ENCODE measurements around the gene SLC30A2. TPM values are rescaled to one million over a fixed set of nuclear protein-coding genes. Genes with fewer than 3 reads are reported as not detected.

SLC30A2 gene
- polyA plus RNA-seq, 2 of the 4 experiments (the other 2 are of a cell fraction): not detected

GRCh38 chr1:26009796-26010447, 36.0 kb downstream of the SLC30A2 start:
- Histone ChIP-seq H3K4me3 (no peak overlapping the region), H3K27ac (no peak overlapping the region), H3K9me3 (no peaks in the 10 kb centered on the region), H3K4me2 (no peak overlapping the region), H3K4me1 (peaks cover 7% of the 10 kb centered on the region; the same call in 1 of the 3 replicates)
- no peak for FAIRE-seq
- ATAC-seq: peak; percentile 54 to 76; a peak in 5 of 6 replicates
- TF ChIP-seq E2F6 (IDR thresholded peaks at IDR 0.05; ENCODE audit: borderline replicate concordance, low read depth) (no peak), NR3C1 (IDR thresholded peaks at IDR 0.05) (no peak), SREBF2 (IDR thresholded peaks at IDR 0.05) (no peak), POLR2A (IDR thresholded peaks at IDR 0.05; ENCODE audit: low read length) (no peak), RAD21 (conservative IDR thresholded peaks at IDR 0.05 in 1 of 2, IDR thresholded peaks at IDR 0.05 in 1 of 2) (peak in 1 of 2 experiments; percentile 29; a peak in 1 of 5 replicates), CHD4 (IDR thresholded peaks at IDR 0.05; ENCODE audit: borderline replicate concordance) (no peak), GATA3 (IDR thresholded peaks at IDR 0.05; ENCODE audit: borderline replicate concordance) (no peak), HDAC2 (IDR thresholded peaks at IDR 0.05) (no peak)
- CTCF ChIA-PET: interaction anchor here (1.7 to 2.4 kb wide), 2 partner anchors 10 to 114 kb away, joined by 5 to 8 read pairs; no protein-coding TSS in a partner anchor
- WGBS (ENCODE audit: missing lambda C conversion rate): 80% methylated on average over 6 of the region's 6 CpGs
- POLR2A ChIA-PET: no interaction called here
- DNase-seq (ENCODE audit: low read depth in 1 of 2, low spot score in 1 of 2): peak in 1 of 2 experiments; percentile 48

GRCh38 chr1:26006710-26007109, 39.2 kb downstream of the SLC30A2 start:
- ChIA-PET POLR2A (no interaction called here), CTCF (interaction anchor here (3.4 kb wide), 1 partner anchor 111 kb away, joined by 14 read pairs; no protein-coding TSS in a partner anchor)
- Histone ChIP-seq H3K4me2 (no peak overlapping the region), H3K27ac (no peak overlapping the region), H3K9me3 (no peaks in the 10 kb centered on the region), H3K4me3 (no peak overlapping the region), H3K4me1 (no peaks in the 10 kb centered on the region)
- no peak for FAIRE-seq
- 87% methylated on average over 16 of the region's 16 CpGs for WGBS (ENCODE audit: missing lambda C conversion rate)
- TF ChIP-seq SREBF2 (IDR thresholded peaks at IDR 0.05) (no peak), EP300 (IDR thresholded peaks at IDR 0.05) (no peak), CBX2 (IDR thresholded peaks at IDR 0.05; ENCODE audit: borderline replicate concordance, low read depth) (no peak), FOXS1 (CRISPR knock-in tag; IDR thresholded peaks at IDR 0.05) (no peak), NR3C1 (IDR thresholded peaks at IDR 0.05) (no peak), JUNB (IDR thresholded peaks at IDR 0.05) (no peak), E2F6 (IDR thresholded peaks at IDR 0.05; ENCODE audit: borderline replicate concordance, low read depth) (no peak), RARB (CRISPR knock-in tag; IDR thresholded peaks at IDR 0.05) (no peak), MAZ (IDR thresholded peaks at IDR 0.05; ENCODE audit: borderline replicate concordance, low read depth, low read length) (no peak), POLR2A (IDR thresholded peaks at IDR 0.05; ENCODE audit: low read length) (no peak), CHD4 (IDR thresholded peaks at IDR 0.05; ENCODE audit: borderline replicate concordance) (no peak), SMC3 (IDR thresholded peaks at IDR 0.05) (no peak), KDM5A (IDR thresholded peaks at IDR 0.05) (no peak), GATA3 (IDR thresholded peaks at IDR 0.05; ENCODE audit: borderline replicate concordance) (no peak), ATOH8 (CRISPR knock-in tag; IDR thresholded peaks at IDR 0.05; ENCODE audit: low read depth) (no peak), ZFP36 (IDR thresholded peaks at IDR 0.05; ENCODE audit: borderline replicate concordance, partially characterized antibody) (no peak)
- TF ChIP-seq, protein P1, sequence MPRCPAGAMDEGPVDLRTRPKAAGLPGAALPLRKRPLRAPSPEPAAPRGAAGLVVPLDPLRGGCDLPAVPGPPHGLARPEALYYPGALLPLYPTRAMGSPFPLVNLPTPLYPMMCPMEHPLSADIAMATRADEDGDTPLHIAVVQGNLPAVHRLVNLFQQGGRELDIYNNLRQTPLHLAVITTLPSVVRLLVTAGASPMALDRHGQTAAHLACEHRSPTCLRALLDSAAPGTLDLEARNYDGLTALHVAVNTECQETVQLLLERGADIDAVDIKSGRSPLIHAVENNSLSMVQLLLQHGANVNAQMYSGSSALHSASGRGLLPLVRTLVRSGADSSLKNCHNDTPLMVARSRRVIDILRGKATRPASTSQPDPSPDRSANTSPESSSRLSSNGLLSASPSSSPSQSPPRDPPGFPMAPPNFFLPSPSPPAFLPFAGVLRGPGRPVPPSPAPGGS (IDR thresholded peaks at IDR 0.05): no peak
- TF ChIP-seq, protein P2, sequence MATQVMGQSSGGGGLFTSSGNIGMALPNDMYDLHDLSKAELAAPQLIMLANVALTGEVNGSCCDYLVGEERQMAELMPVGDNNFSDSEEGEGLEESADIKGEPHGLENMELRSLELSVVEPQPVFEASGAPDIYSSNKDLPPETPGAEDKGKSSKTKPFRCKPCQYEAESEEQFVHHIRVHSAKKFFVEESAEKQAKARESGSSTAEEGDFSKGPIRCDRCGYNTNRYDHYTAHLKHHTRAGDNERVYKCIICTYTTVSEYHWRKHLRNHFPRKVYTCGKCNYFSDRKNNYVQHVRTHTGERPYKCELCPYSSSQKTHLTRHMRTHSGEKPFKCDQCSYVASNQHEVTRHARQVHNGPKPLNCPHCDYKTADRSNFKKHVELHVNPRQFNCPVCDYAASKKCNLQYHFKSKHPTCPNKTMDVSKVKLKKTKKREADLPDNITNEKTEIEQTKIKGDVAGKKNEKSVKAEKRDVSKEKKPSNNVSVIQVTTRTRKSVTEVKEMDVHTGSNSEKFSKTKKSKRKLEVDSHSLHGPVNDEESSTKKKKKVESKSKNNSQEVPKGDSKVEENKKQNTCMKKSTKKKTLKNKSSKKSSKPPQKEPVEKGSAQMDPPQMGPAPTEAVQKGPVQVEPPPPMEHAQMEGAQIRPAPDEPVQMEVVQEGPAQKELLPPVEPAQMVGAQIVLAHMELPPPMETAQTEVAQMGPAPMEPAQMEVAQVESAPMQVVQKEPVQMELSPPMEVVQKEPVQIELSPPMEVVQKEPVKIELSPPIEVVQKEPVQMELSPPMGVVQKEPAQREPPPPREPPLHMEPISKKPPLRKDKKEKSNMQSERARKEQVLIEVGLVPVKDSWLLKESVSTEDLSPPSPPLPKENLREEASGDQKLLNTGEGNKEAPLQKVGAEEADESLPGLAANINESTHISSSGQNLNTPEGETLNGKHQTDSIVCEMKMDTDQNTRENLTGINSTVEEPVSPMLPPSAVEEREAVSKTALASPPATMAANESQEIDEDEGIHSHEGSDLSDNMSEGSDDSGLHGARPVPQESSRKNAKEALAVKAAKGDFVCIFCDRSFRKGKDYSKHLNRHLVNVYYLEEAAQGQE (IDR thresholded peaks at IDR 0.05): no peak
- DNase-seq (ENCODE audit: low read depth in 1 of 2, low spot score in 1 of 2): no peak
- ATAC-seq: no peak
